Suprapubic skin (tissue), 4 donors: ENCODE results near the gene UBC. TPM values are rescaled to one million over a fixed set of nuclear protein-coding genes. Genes with fewer than 3 reads are reported as not detected.
A peak's percentile ranks its signal among the peaks of the same experiment; 100 is the strongest.
"Not testable (repeated sequence)": the region's sequence is repeated elsewhere in the genome, so short reads cannot be mapped to it uniquely, and the experiment has no call there.

Source experiments
- DNase-seq, 2 donors: peaks; one replicate each; pipeline ENCODE4 v3.0.0-alpha.2; 2019; ENCODE audit warnings: low spot score in 2 of 2
- H3K27ac ChIP-seq: fragments of 200-600 bp; sonication (generic); one replicate; pipeline ENCODE4 v1.5.1; 2019
- H3K27me3 ChIP-seq: fragments of 200-600 bp; sonication (generic); one replicate; pipeline ENCODE4 v1.5.1; 2019
- H3K36me3 ChIP-seq: fragments of 200-600 bp; sonication (generic); one replicate; pipeline ENCODE4 v1.5.1; 2019
- H3K4me1 ChIP-seq: fragments of 200-600 bp; sonication (generic); one replicate; pipeline ENCODE4 v1.5.1; 2019
- H3K4me3 ChIP-seq: fragments of 200-600 bp; sonication (generic); one replicate; pipeline ENCODE4 v1.5.1; 2019; ENCODE audit warnings: mild to moderate bottlenecking
- H3K9me3 ChIP-seq: fragments of 200-600 bp; sonication (generic); one replicate; pipeline ENCODE4 v1.5.1; 2019
- CTCF ChIP-seq, 2 donors: fragments of 200-600 bp in 1 of 2; fragments of 450-650 bp in 1 of 2; sonication (generic) in 1 of 2; IDR thresholded peaks; one replicate each; pipeline ENCODE4 v1.5.1; 2016 to 2019; ENCODE audit warnings: antibody characterized with exemption in 2 of 2, mild to moderate bottlenecking in 1 of 2, moderate library complexity in 1 of 2
- EP300 ChIP-seq: sonication (generic); formaldehyde crosslinking; IDR thresholded peaks from one replicate; pipeline ENCODE4 v1.6.1; 2017; ENCODE audit warnings: antibody characterized with exemption
- POLR2A ChIP-seq, 2 donors: fragments of 450-650 bp; IDR thresholded peaks; one replicate each; pipeline ENCODE4 v1.6.1; 2017; ENCODE audit warnings: antibody characterized with exemption in 2 of 2, mild to moderate bottlenecking in 2 of 2, moderate library complexity in 2 of 2
- POLR2AphosphoS5 ChIP-seq, 3 donors: sonication (generic); formaldehyde crosslinking; IDR thresholded peaks; one replicate each; pipeline ENCODE4 v1.6.1; 2017; ENCODE audit warnings: antibody characterized with exemption in 3 of 3
- whole genome bisulfite sequencing: methylation state at CpG from one replicate; pipeline ENCODE4 v1.1.5; 2018; 5-methylcytosine and 5-hydroxymethylcytosine counted together
- total RNA-seq, 4 donors: library from RNA; depleted of rRNA; stranded (reverse); fragments of >200 nt; gene quantifications; one replicate each; pipeline ENCODE4 v1.1.0, GENCODE V29; 2016

UBC gene
- total RNA-seq, 4 donors from 2014 or later, result 1,287 to 1,717 (median 1,373) TPM

GRCh38 chr12:124919521-124920352, 5.3 kb upstream of the UBC start:
- peak overlapping the region; percentile 100 for H3K27ac ChIP-seq
- H3K9me3 ChIP-seq, result no peaks in the 10 kb centered on the region
- DNase-seq, result no peak
- H3K4me1 ChIP-seq, result peaks cover 80% of the 10 kb centered on the region
- TF ChIP-seq EP300, result no peak
- no peak for TF ChIP-seq CTCF (IDR thresholded peaks at IDR 0.05)
- TF ChIP-seq POLR2A (IDR thresholded peaks at IDR 0.05), result no peak
- TF ChIP-seq POLR2AphosphoS5 (IDR thresholded peaks at IDR 0.05), result no peak
- H3K36me3 ChIP-seq, result no peaks in the 10 kb centered on the region
- no peak overlapping the region for H3K4me3 ChIP-seq
- WGBS, result 64% methylated on average over 17 of the region's 17 CpGs
- no peaks in the 10 kb centered on the region for H3K27me3 ChIP-seq

DNA sequence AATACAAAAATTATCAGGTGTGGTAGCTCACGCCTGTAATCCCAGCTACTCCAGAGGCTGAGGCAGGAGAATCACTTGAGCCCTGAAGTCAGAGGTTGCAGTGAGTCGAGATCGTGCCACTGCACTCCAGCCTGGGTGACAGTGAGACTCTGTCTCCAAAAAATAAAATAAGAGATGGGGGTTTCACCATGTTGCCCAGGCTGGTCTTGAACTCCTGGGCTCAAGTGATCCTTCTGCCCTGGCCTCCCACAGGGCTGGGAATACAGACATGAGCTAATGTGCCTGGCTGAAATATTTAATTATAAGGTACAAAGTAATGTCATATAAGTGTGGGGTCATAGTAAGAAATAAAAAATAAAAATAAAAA, 4.2 kb upstream of the UBC start:
- 69% methylated on average over 3 of the region's 3 CpGs for WGBS
- not testable (repeated sequence) for H3K9me3 ChIP-seq, DNase-seq, H3K36me3 ChIP-seq, H3K27me3 ChIP-seq
- peaks cover 71% of the 10 kb centered on the region for H3K4me1 ChIP-seq
- peak overlapping the region; percentile 100 for H3K27ac ChIP-seq
- H3K4me3 ChIP-seq, result peak overlapping the region; percentile 88

DNA sequence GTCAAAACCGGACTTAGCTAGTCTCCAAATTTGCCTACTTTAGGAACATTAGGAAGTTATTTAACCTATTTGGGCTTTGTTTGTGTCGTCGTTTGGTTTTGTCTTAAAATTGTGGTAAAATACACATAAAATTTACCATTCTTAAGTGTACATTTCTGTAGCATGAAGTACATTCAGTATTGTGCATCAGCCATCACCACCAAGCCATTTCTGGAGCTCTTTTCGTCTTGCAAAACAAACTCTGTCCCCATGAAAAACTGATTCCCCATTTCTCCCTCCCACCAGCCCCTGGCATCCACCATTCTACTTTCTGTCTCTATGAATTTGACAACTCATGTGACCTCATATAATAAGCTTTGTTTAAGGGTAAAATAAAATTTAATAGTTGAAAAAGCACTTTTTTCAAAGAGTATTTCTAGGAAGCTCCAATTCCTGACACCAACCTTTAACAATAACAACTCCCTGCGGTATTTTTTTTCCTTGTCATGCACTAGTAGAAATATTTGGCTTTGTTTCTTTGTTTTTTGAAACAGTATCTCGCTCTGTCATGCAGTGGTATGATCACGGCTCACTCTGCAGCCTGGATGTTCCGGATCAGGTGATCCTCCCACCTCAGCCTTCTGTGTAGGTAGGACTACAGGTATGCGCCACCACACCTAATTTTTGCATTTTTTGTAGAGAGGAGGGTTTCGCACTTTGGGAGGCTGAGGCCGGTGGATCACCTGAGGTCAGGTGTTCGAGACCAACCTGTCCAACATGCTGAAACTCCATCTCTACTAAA, 3.6 kb upstream of the UBC start:
- no peak for TF ChIP-seq EP300
- TF ChIP-seq POLR2AphosphoS5 (IDR thresholded peaks at IDR 0.05), result no peak
- no peak for TF ChIP-seq CTCF (IDR thresholded peaks at IDR 0.05)
- no peak for TF ChIP-seq POLR2A (IDR thresholded peaks at IDR 0.05)
- H3K36me3 ChIP-seq, result peaks cover 9% of the 10 kb centered on the region
- peak overlapping the region; percentile 100 for H3K27ac ChIP-seq
- no peaks in the 10 kb centered on the region for H3K9me3 ChIP-seq
- DNase-seq, result peak in 1 of 2 donors; percentile 59
- H3K27me3 ChIP-seq, result no peaks in the 10 kb centered on the region
- peak overlapping the region; percentile 88 for H3K4me3 ChIP-seq
- H3K4me1 ChIP-seq, result peaks cover 73% of the 10 kb centered on the region
- WGBS, result 32% methylated on average over 12 of the region's 12 CpGs

DNA sequence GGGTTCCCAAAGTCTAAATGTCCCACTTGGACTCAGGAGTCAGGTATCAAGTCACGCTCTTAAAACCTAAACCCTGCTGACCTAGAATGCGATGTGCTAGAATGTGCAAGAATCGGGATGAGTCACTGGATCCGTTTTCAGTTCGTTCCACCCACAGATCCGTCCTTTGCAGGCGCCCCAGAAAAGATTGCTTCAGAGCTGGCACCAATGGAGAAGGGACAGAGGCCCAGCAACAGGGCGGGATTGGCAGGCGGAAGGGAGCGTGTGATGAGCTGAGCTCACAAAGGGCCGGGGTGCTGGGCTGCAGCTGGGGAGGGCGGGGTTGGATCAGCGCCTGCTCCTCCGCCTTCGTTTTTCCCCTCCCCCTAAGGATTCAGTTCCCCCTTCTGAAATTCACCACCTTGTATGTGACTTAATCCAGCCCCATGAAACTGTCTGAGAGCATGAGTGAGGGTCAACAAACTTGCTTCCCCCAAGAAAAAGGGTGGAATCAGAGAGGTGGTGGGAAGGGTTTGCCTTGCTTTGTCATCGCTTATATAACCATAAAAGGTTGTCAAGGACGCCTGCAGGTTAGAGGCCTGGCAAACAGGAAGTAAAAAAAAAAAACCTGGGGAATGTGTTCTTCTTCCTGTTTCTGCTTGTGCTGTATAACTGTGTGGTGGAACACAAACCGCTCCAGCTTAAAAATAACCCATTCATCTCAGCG, 2.8 kb upstream of the UBC start:
- Histone ChIP-seq H3K27ac (peak overlapping the region; percentile 100), H3K9me3 (no peaks in the 10 kb centered on the region), H3K27me3 (no peaks in the 10 kb centered on the region), H3K4me3 (peak overlapping the region; percentile 88), H3K36me3 (peaks cover 15% of the 10 kb centered on the region), H3K4me1 (peaks cover 73% of the 10 kb centered on the region)
- peak; percentile 98 for DNase-seq
- TF ChIP-seq CTCF (IDR thresholded peaks at IDR 0.05) (no peak), POLR2A (IDR thresholded peaks at IDR 0.05) (peak in 1 of 2 donors; percentile 35), EP300 (peak; percentile 75), POLR2AphosphoS5 (IDR thresholded peaks at IDR 0.05) (peak; percentile 79 to 98 (median 96))
- WGBS, result under 1% methylated on average over 18 of the region's 19 CpGs

GRCh38 chr12:124916374-124917134, 2.1 kb upstream of the UBC start:
- TF ChIP-seq POLR2AphosphoS5 (IDR thresholded peaks at IDR 0.05), result peak in 2 of 3 donors; percentile 63 to 91
- TF ChIP-seq EP300, result no peak
- TF ChIP-seq POLR2A (IDR thresholded peaks at IDR 0.05), result peak in 1 of 2 donors; percentile 48
- Histone ChIP-seq H3K36me3 (peaks cover 16% of the 10 kb centered on the region), H3K27me3 (no peaks in the 10 kb centered on the region), H3K27ac (peak overlapping the region; percentile 100), H3K4me1 (peaks cover 67% of the 10 kb centered on the region), H3K9me3 (no peaks in the 10 kb centered on the region), H3K4me3 (peak overlapping the region; percentile 88)
- DNase-seq, result peak; percentile 84 to 87
- WGBS, result 6% methylated on average over 5 of the region's 5 CpGs
